Heart left ventricle (tissue), 16 donors: ENCODE measurements around the gene ARHGEF3. TPM values are rescaled to one million over a fixed set of nuclear protein-coding genes. Genes with fewer than 3 reads are reported as not detected.

Experiments
- ATAC-seq, 4 donors: fragments of 200-7000 bp; cut with Tn5 transposase; one replicate each; pipeline ENCODE4 v1.9.1; 2020 to 2022; ENCODE audit warnings: moderate library complexity in 4 of 4, mild to moderate bottlenecking in 3 of 4, moderate number of reproducible peaks in 1 of 4
- DNase-seq, 5 donors: peaks; one replicate each; pipeline ENCODE4 v3.0.0-alpha.2; 2020
- H3K27ac ChIP-seq, 12 donors: fragments of 200-600 bp; sonication (generic) in 4 of 12; one replicate each; pipeline versions ENCODE4 v1.5.0 to v1.8.0; 2016 to 2022; ENCODE audit warnings: mild to moderate bottlenecking in 2 of 12
- H3K27me3 ChIP-seq, 9 donors: fragments of 200-600 bp; sonication (generic) in 2 of 9; one replicate each; pipeline versions ENCODE4 v1.5.1 to v1.8.0; 2016 to 2022; ENCODE audit warnings: mild to moderate bottlenecking in 3 of 9
- H3K36me3 ChIP-seq, 9 donors: fragments of 200-600 bp; sonication (generic) in 2 of 9; one replicate each; pipeline versions ENCODE4 v1.5.0 to v1.8.0; 2018 to 2022; ENCODE audit warnings: mild to moderate bottlenecking in 2 of 9
- H3K4me1 ChIP-seq, 12 donors: fragments of 200-600 bp; sonication (generic) in 4 of 12; one replicate each; pipeline versions ENCODE4 v1.5.0 to v1.8.0; 2016 to 2022; ENCODE audit warnings: mild to moderate bottlenecking in 3 of 12
- H3K4me3 ChIP-seq, 12 donors: fragments of 200-600 bp; sonication (generic) in 4 of 12; one replicate each; pipeline versions ENCODE4 v1.5.0 to v1.8.0; 2017 to 2022; ENCODE audit warnings: mild to moderate bottlenecking in 9 of 12, moderate library complexity in 4 of 12
- H3K9me3 ChIP-seq, 12 donors: fragments of 200-600 bp; sonication (generic) in 4 of 12; one replicate each; pipeline versions ENCODE4 v1.5.0 to v1.8.0; 2016 to 2022; ENCODE audit warnings: mild to moderate bottlenecking in 1 of 12
- CTCF ChIP-seq, 12 donors: fragments of 200-600 bp; sonication (generic) in 4 of 12; IDR thresholded peaks; one replicate each; pipeline versions ENCODE4 v1.5.0 to v1.8.0; 2018 to 2022; ENCODE audit warnings: antibody characterized with exemption in 12 of 12, mild to moderate bottlenecking in 5 of 12
- POLR2A ChIP-seq, 2 donors: fragments of 450-650 bp; IDR thresholded peaks; one replicate each; pipeline ENCODE4 v1.6.1; 2017; ENCODE audit warnings: antibody characterized with exemption in 2 of 2, mild to moderate bottlenecking in 2 of 2, moderate library complexity in 2 of 2
- WGBS, 4 donors: extraction: QIAGEN DNeasy Blood & Tissue Kit in 2 of 4; methylation state at CpG; one replicate each; pipeline versions ENCODE4 v1.1.5 to v1.1.7; 2013 to 2018; 5-methylcytosine and 5-hydroxymethylcytosine counted together
- intact Hi-C, 10 donors: fragments of 100-400 bp; cut with DNase I; formaldehyde crosslinking; loops; one replicate each; pipeline versions ENCODE4 v1.11.1 to v1.14.2; 2022
- polyA plus RNA-seq, 2 donors: library from polyadenylated mRNA; stranded (reverse); fragments of 200-250 nt; gene quantifications; one replicate each; pipeline ENCODE4 v1.2.3, GENCODE V29; 2013
- total RNA-seq, 9 donors: library from RNA; depleted of rRNA in 2 of 9; stranded (reverse); fragments of >200 nt in 2 of 9; fragmentation: NEBNext Ultra II Directional in 3 of 9; extraction: Animal tissue kit (Norgen Biotek cat#: 25700) in 3 of 9; gene quantifications; one replicate each; pipeline versions ENCODE4 v1.1.0 to v1.2.4, GENCODE V29; 2016 to 2023
- donor health status: ischemic (EF 13 %, LVEDD 7.1; RV severe dilation, severe dysfunction).
- donor health status: healthy with polysubstance abuse.
- donor health status: DM: no; HTN: yes; CAD: no.
- donor health status: DM: no; HTN: no; CAD: no.
- donor health status: ischemic (EF 25% LVEDD 6.9; RV normal size, moderate dysfunction).
- donor health status: ischemic (EF 25% LVEDD 5.7; RV mildly dilated, moderate dysfunction).
- donor health status: healthy.
- donor health status: DM: yes; HTN: yes; CAD: no.
- donor health status: ischemic (EF 35%, LVEDD 5.7; RV mildly dilated, moderate dysfunction).
- donor health status: nonischemic (EF 11% LVEDD 7.7; RV severe dilation, severe dysfunction).
- donor health status: DM: yes; HTN: yes; CAD: no.
- donor health status: PGD.
- donor health status: ischemic (EF 29% LVEDD 5.4; RV normal size, mild dysfunction).
- donor health status: nonischemic (EF 23%, LVEDD 6.1; RV moderate dilation, normal function).

ARHGEF3 gene
- total and polyA plus RNA-seq, 11 donors: 6.5 to 36.8 (median 16.8) TPM

- peaks cover 0 to 13% (median 4%) of the 10 kb centered on the region in 12 donors for H3K4me1 ChIP-seq
Observed at GRCh38 chr3:56744016-56744415, 57.7 kb downstream of the ARHGEF3 start.

GRCh38 chr3:56742887-56743286 lies 58.9 kb downstream of the ARHGEF3 start:
- no peaks in the 10 kb centered on the region for H3K27me3 ChIP-seq
- H3K4me3 ChIP-seq: no peak overlapping the region
- 92 to 96% (median 94%) methylated on average over 3 of the region's 3 CpGs for WGBS, 4 donors
- H3K9me3 ChIP-seq: no peaks in the 10 kb centered on the region
- ATAC-seq (no peak), DNase-seq (no peak)
- peaks cover 0 to 90% (median 56%) of the 10 kb centered on the region in 9 donors for H3K36me3 ChIP-seq
- peaks cover 0 to 1% (median 0%) of the 10 kb centered on the region in 12 donors for H3K4me1 ChIP-seq
- TF ChIP-seq POLR2A (IDR thresholded peaks at IDR 0.05): no peak
- TF ChIP-seq CTCF (IDR thresholded peaks at IDR 0.05): no peak
- H3K27ac ChIP-seq: no peak overlapping the region
- intact Hi-C loops: loop anchor here in 1 of 10 donors (10.0 kb wide), 1 partner anchor 52 kb away; no protein-coding TSS in a partner anchor

More at GRCh38 chr3:56744016-56744415, 57.7 kb downstream of the ARHGEF3 start:
- Histone ChIP-seq H3K36me3 (peaks cover 0 to 90% (median 47%) of the 10 kb centered on the region in 9 donors), H3K27ac (no peak overlapping the region), H3K9me3 (no peaks in the 10 kb centered on the region), H3K27me3 (no peaks in the 10 kb centered on the region), H3K4me3 (no peak overlapping the region)
- intact Hi-C loops: loop anchor here in 1 of 10 donors (10.0 kb wide), 1 partner anchor 51 kb away; no protein-coding TSS in a partner anchor
- DNase-seq (no peak), ATAC-seq (no peak)
- TF ChIP-seq CTCF (IDR thresholded peaks at IDR 0.05): no peak
- 95 to 97% (median 96%) methylated on average over 5 of the region's 5 CpGs for whole genome bisulfite sequencing, 4 donors

GRCh38 chr3:56739036-56739435 lies 62.7 kb downstream of the ARHGEF3 start:
- no peak for DNase-seq
- Histone ChIP-seq H3K4me1 (no peaks in the 10 kb centered on the region), H3K9me3 (no peaks in the 10 kb centered on the region), H3K4me3 (no peak overlapping the region), H3K27me3 (no peaks in the 10 kb centered on the region), H3K36me3 (peaks cover 0 to 93% (median 68%) of the 10 kb centered on the region in 9 donors), H3K27ac (no peak overlapping the region)
- intact Hi-C loops: no loop called here
- 75 to 87% (median 83%) methylated on average over 6 of the region's 6 CpGs for WGBS, 4 donors
- no peak for TF ChIP-seq CTCF (IDR thresholded peaks at IDR 0.05)
- no peak for TF ChIP-seq POLR2A (IDR thresholded peaks at IDR 0.05)
- ATAC-seq: peak in 1 of 4 donors; percentile 39

- no peaks in the 10 kb centered on the region for H3K4me1 ChIP-seq
- H3K36me3 ChIP-seq: peaks cover 3 to 90% (median 54%) of the 10 kb centered on the region in 9 donors
- no peak overlapping the region for H3K27ac ChIP-seq
- no peak for TF ChIP-seq POLR2A (IDR thresholded peaks at IDR 0.05)
- no peak for TF ChIP-seq CTCF (IDR thresholded peaks at IDR 0.05)
- no peak overlapping the region for H3K4me3 ChIP-seq
- DNase-seq (no peak), ATAC-seq (no peak)
- intact Hi-C loops: no loop called here
- no peaks in the 10 kb centered on the region for H3K27me3 ChIP-seq
- 85 to 91% (median 88%) methylated on average over 10 of the region's 10 CpGs for WGBS, 4 donors
- no peaks in the 10 kb centered on the region for H3K9me3 ChIP-seq
Observed at GRCh38 chr3:56737006-56737405, 64.7 kb downstream of the ARHGEF3 start.
